IPS-15b (cell line): ENCODE measurements around the gene SNX15.

Experiments
- H3K27me3 ChIP-seq: one replicate; pipeline ENCODE4 v1.6.1; 2013; ENCODE audit warnings: low read length; ENCODE audit not compliant: control insufficient read depth, insufficient read depth
- H3K36me3 ChIP-seq: one replicate; pipeline ENCODE4 v1.6.1; 2013; ENCODE audit warnings: low read length; ENCODE audit not compliant: control insufficient read depth, insufficient read depth
- H3K4me1 ChIP-seq: one replicate; pipeline ENCODE4 v1.6.1; 2013; ENCODE audit warnings: mild to moderate bottlenecking, low read length; ENCODE audit not compliant: control insufficient read depth, insufficient read depth
- H3K4me3 ChIP-seq: one replicate; pipeline ENCODE4 v1.5.1; 2013; ENCODE audit warnings: low read depth, low read length
- H3K9ac ChIP-seq: one replicate; pipeline ENCODE4 v1.6.1; 2013; ENCODE audit warnings: low read depth, mild to moderate bottlenecking, low read length
- H3K9me3 ChIP-seq: one replicate; pipeline ENCODE4 v1.6.1; 2013; ENCODE audit warnings: mild to moderate bottlenecking, low read length; ENCODE audit not compliant: control insufficient read depth, insufficient read depth

SNX15 gene

GRCh38 chr11:65089621-65090020 lies 62.4 kb downstream of the SNX15 start:
- Histone ChIP-seq H3K9me3 (no peaks in the 10 kb centered on the region), H3K36me3 (peaks cover 19% of the 10 kb centered on the region), H3K4me1 (no peaks in the 10 kb centered on the region), H3K4me3 (no peak overlapping the region), H3K27me3 (no peaks in the 10 kb centered on the region), H3K9ac (no peak overlapping the region)
